GM12878 (cell line): ENCODE data around the gene BMP7. TPM values are rescaled to one million over a fixed set of nuclear protein-coding genes. Genes with fewer than 3 reads are reported as not detected.
A peak's percentile ranks its signal among the peaks of the same experiment; 100 is the strongest.

ENCODE experiments used
- ATAC-seq: fragments of 200-7000 bp; cut with Tn5 transposase; 3 replicates; pipeline ENCODE4 v1.9.1; 2020; ENCODE audit warnings: mild to moderate bottlenecking, moderate library complexity
- BruUV-seq: library from RNA; stranded (reverse); fragments of 400-500 nt; replicated peaks from 2 replicates; lab custom pipeline; 2021; lab: Mats Ljungman, UMichigan
- CTCF ChIA-PET: fragments of 300-600 bp; sonication (Branson Sonifier 250); formaldehyde crosslinking; extraction: SDS; loops from one replicate; lab custom pipeline; 2021; ENCODE audit warnings: inconsistent platforms; lab: Yijun Ruan, JAX
- POLR2A ChIA-PET: fragments of 350-600 bp; formaldehyde crosslinking; extraction: SDS; loops from one replicate; lab custom pipeline; 2021; ENCODE audit warnings: inconsistent platforms; lab: Charles Lee
- RAD21 ChIA-PET: fragments of 300-600 bp; sonication (Branson Sonifier 250); formaldehyde crosslinking; loops from one replicate; lab custom pipeline; 2023; ENCODE audit warnings: antibody characterized with exemption; ENCODE audit not compliant: unreplicated experiment; lab: Charles Lee
- SMC1A ChIA-PET: fragments of 300-600 bp; sonication (Branson Sonifier 250); formaldehyde crosslinking; loops from one replicate; lab custom pipeline; 2023; ENCODE audit not compliant: unreplicated experiment, uncharacterized antibody; lab: Charles Lee
- DNase-seq: peaks from one replicate; pipeline ENCODE4 v3.0.0-alpha.2; 2011; ENCODE audit warnings: low read depth, low spot score
- FAIRE-seq: peaks from 3 replicates; lab custom pipeline; 2011; peaks lifted over from hg19 to GRCh38; lab: Jason Lieb, UNC
- H2AFZ ChIP-seq: 2 replicates; pipeline ENCODE4 v1.6.0; 2011; ENCODE audit warnings: low read depth, low read length, control low read depth; ENCODE audit not compliant: control insufficient read depth
- H3K27ac ChIP-seq: 2 replicates; pipeline ENCODE4 v1.5.1; 2011; ENCODE audit warnings: control low read depth; ENCODE audit not compliant: control insufficient read depth, insufficient read depth
- H3K27me3 ChIP-seq, 2 experiments: replicated peaks in 1 of 2; 2 replicates each; pipeline versions ENCODE4 v1.6.0 to v1.6.1; 2011; ENCODE audit warnings: low read length in 1 of 2; ENCODE audit not compliant: control insufficient read depth in 2 of 2, insufficient read depth in 2 of 2
- H3K36me3 ChIP-seq, 2 experiments: 2 replicates each; pipeline ENCODE4 v1.5.1; 2011; ENCODE audit warnings: low read length in 1 of 2; ENCODE audit not compliant: control insufficient read depth in 2 of 2, insufficient read depth in 2 of 2
- H3K4me1 ChIP-seq: 2 replicates; pipeline ENCODE4 v1.6.1; 2011; ENCODE audit warnings: mild to moderate bottlenecking, low read length, moderate library complexity, mixed read lengths; ENCODE audit not compliant: control insufficient read depth, insufficient read depth
- H3K4me2 ChIP-seq: 2 replicates; pipeline ENCODE4 v1.6.0; 2011; ENCODE audit warnings: control low read depth; ENCODE audit not compliant: control insufficient read depth, insufficient read depth
- H3K4me3 ChIP-seq: fragments of 200-600 bp; sonication (generic); 2 replicates; pipeline ENCODE4 v1.5.1; 2016
- H3K79me2 ChIP-seq: 2 replicates; pipeline ENCODE4 v1.6.0; 2011; ENCODE audit warnings: low read length; ENCODE audit not compliant: control insufficient read depth, insufficient read depth
- H3K9ac ChIP-seq: 2 replicates; pipeline ENCODE4 v1.8.0; 2011; ENCODE audit warnings: low read length, control low read depth, mixed read lengths; ENCODE audit not compliant: control insufficient read depth, insufficient read depth
- H3K9me3 ChIP-seq: replicated peaks from 3 replicates; pipeline ENCODE4 v1.5.1; 2011; ENCODE audit warnings: mild to moderate bottlenecking, low read length; ENCODE audit not compliant: control insufficient read depth, insufficient read depth
- H4K20me1 ChIP-seq: 2 replicates; pipeline ENCODE4 v1.6.0; 2011; ENCODE audit not compliant: control insufficient read depth, insufficient read depth
- BMI1 ChIP-seq: fragments of 450-650 bp; IDR thresholded peaks from 2 replicates; pipeline ENCODE4 v1.6.1; 2016; ENCODE audit warnings: mild to moderate bottlenecking, moderate library complexity, borderline replicate concordance
- CBX3 ChIP-seq: fragments of 200-600 bp; sonication (generic); IDR thresholded peaks from 2 replicates; pipeline ENCODE4 v1.6.1; 2016; ENCODE audit warnings: low read depth, borderline replicate concordance
- E2F8 ChIP-seq: fragments of 450-650 bp; IDR thresholded peaks from 2 replicates; pipeline ENCODE4 v1.6.1; 2018; ENCODE audit warnings: mild to moderate bottlenecking, low read depth, moderate library complexity; ENCODE audit not compliant: partially characterized antibody
- ETV6 ChIP-seq, 2 experiments: fragments of 450-650 bp in 1 of 2; IDR thresholded peaks in 1 of 2; conservative IDR thresholded peaks in 1 of 2; 2 replicates each; pipeline ENCODE4 v1.6.1; 2014; ENCODE audit warnings: antibody characterized with exemption in 1 of 2, borderline replicate concordance in 1 of 2, low read depth in 1 of 2, mild to moderate bottlenecking in 1 of 2, moderate library complexity in 1 of 2
- KDM1A ChIP-seq: fragments of 200-600 bp; sonication (generic); IDR thresholded peaks from 2 replicates; pipeline ENCODE4 v1.6.1; 2016; ENCODE audit warnings: borderline replicate concordance
- MEF2A ChIP-seq: IDR thresholded peaks from 2 replicates; pipeline ENCODE4 v1.6.1; 2011; ENCODE audit warnings: low read depth, mild to moderate bottlenecking, low read length, moderate library complexity; ENCODE audit not compliant: insufficient read depth
- MXI1 ChIP-seq: fragments of 150-350 bp; IDR thresholded peaks from 2 replicates; pipeline ENCODE4 v1.6.1; 2011; ENCODE audit warnings: low read depth, mild to moderate bottlenecking, inconsistent platforms, low read length, improper control_type of control experiment
- NFIC ChIP-seq: IDR thresholded peaks from 2 replicates; pipeline ENCODE4 v1.6.1; 2012; ENCODE audit warnings: low read depth, mild to moderate bottlenecking, inconsistent platforms, low read length, moderate library complexity
- NFXL1 ChIP-seq: fragments of 450-650 bp; IDR thresholded peaks from 2 replicates; pipeline ENCODE4 v1.6.1; 2017; ENCODE audit warnings: antibody characterized with exemption, mild to moderate bottlenecking, borderline replicate concordance
- SUPT20H ChIP-seq: IDR thresholded peaks from 2 replicates; pipeline ENCODE4 v1.6.1; 2011; ENCODE audit warnings: low read depth, mild to moderate bottlenecking, low read length, moderate library complexity, borderline replicate concordance; ENCODE audit not compliant: control insufficient read depth
- TARDBP ChIP-seq: IDR thresholded peaks from 2 replicates; pipeline ENCODE4 v1.6.1; 2016; ENCODE audit warnings: borderline replicate concordance
- YY1 ChIP-seq: IDR thresholded peaks from 2 replicates; pipeline ENCODE4 v1.6.1; 2011; ENCODE audit warnings: low read depth, mild to moderate bottlenecking, low read length
- WGBS: methylation state at CpG from one replicate; pipeline ENCODE4 v1.1.6; 2016; ENCODE audit warnings: low lambda C conversion rate; ENCODE audit not compliant: insufficient replicate concordance, insufficient coverage; ENCODE audit errors: missing lambda C conversion rate; 5-methylcytosine and 5-hydroxymethylcytosine counted together
- in situ Hi-C: fragments of 300-500 bp; cut with MboI; formaldehyde crosslinking; loops from 9 replicates; pipeline ENCODE4 v1.14.3; 2018; ENCODE audit warnings: mixed read lengths
- intact Hi-C: fragments of 100-400 bp; cut with micrococcal nuclease; formaldehyde crosslinking; loops from one replicate; pipeline ENCODE4 v1.14.2; 2022; ENCODE audit not compliant: unreplicated experiment
- polyA plus RNA-seq, 11 experiments: library from polyadenylated mRNA; depleted of rRNA in 4 of 11; unstranded in 6 of 11; stranded (reverse) in 5 of 11; fragments of >200 nt; fragmentation: Nextera tagmentation in 4 of 11; fragmentation: Illumina TruSeq in 1 of 11; extraction: Ambion mirVana in 4 of 11; extraction: Trizol in 1 of 11; gene quantifications; 1 replicate in 1 of 11; 2 replicates in 10 of 11; pipeline versions ENCODE4 v1.2.1 to v1.2.3, GENCODE V29; 2011 to 2016; ENCODE audit warnings: inconsistent platforms in 2 of 11, missing spikeins in 2 of 11, low read depth in 1 of 11
- total RNA-seq, 4 experiments: library from RNA; depleted of rRNA in 3 of 4; stranded (reverse); fragments of >200 nt in 3 of 4; fragmentation: Illumina TruSeq in 1 of 4; extraction: Trizol in 1 of 4; gene quantifications; 2 replicates each; pipeline versions ENCODE4 v1.2.1 to v1.2.3, GENCODE V29; 2013 to 2021

BMP7 gene
- total and polyA plus RNA-seq, 10 of the 15 experiments (the other 5 are each of a cell fraction or from before 2014, with no cell fraction given), result 0.18 to 0.51 (median 0.28) TPM; not detected in 7

GRCh38 chr20:57221916-57222630 is 44.4 kb downstream of the BMP7 start:
- WGBS, result 21% methylated on average over 19 of the region's 19 CpGs
- no peak for ATAC-seq
- RAD21 ChIA-PET, result no interaction called here
- SMC1A ChIA-PET, result no interaction called here
- CTCF ChIA-PET, result no interaction called here
- no peaks in the 10 kb centered on the region for H3K4me1 ChIP-seq
- no peak overlapping the region for H3K4me3 ChIP-seq
- H3K36me3 ChIP-seq, result no peaks in the 10 kb centered on the region
- DNase-seq, result no peak
- intact Hi-C loops, result no loop called here
- H3K9ac ChIP-seq, result no peak overlapping the region
- FAIRE-seq, result no peak
- no peaks in the 10 kb centered on the region for H3K9me3 ChIP-seq
- no peaks in the 10 kb centered on the region for H4K20me1 ChIP-seq
- POLR2A ChIA-PET, result no interaction called here
- in situ Hi-C loops, result no loop called here
- H3K4me2 ChIP-seq, result no peak overlapping the region
- H3K27me3 ChIP-seq, result no peaks in the 10 kb centered on the region; a peak in 1 of 4 replicates
- no peaks in the 10 kb centered on the region for H3K79me2 ChIP-seq
- no peak overlapping the region for H2AFZ ChIP-seq
- BruUV-seq, result no TSS peak
- H3K27ac ChIP-seq, result no peak overlapping the region
- TF ChIP-seq KDM1A (no peak), E2F8 (no peak), CBX3 (no peak), MEF2A (no peak), MXI1 (no peak), ETV6 (conservative IDR thresholded peaks at IDR 0.05 in 1 of 2, IDR thresholded peaks at IDR 0.05 in 1 of 2; ENCODE audit: borderline replicate concordance in 1 of 2, low read depth in 1 of 2) (peak in 1 of 2 experiments; percentile 90; a peak in 2 of 4 replicates), TARDBP (no peak), NFIC (no peak), YY1 (no peak), BMI1 (no peak), NFXL1 (peak; percentile 76; the same call in 1 of the 2 replicates), SUPT20H (no peak)
